Body of pancreas (tissue), 4 donors: ENCODE measurements around the gene EHBP1. TPM values are rescaled to one million over a fixed set of nuclear protein-coding genes. Genes with fewer than 3 reads are reported as not detected.
A peak's percentile ranks its signal among the peaks of the same experiment; 100 is the strongest.

ENCODE experiments used
- ATAC-seq: fragments of 150-250 bp; one replicate; pipeline ENCODE4 v1.9.1; 2016
- DNase-seq, 4 donors: peaks; one replicate each; pipeline ENCODE4 v3.0.0-alpha.2; 2019
- H3K27ac ChIP-seq, 4 donors: fragments of 200-600 bp; sonication (generic); 1 replicate in 3 of 4; 2 replicates in 1 of 4; pipeline versions ENCODE4 v1.5.1 to v1.6.1; 2016 to 2019; ENCODE audit warnings: mild to moderate bottlenecking in 1 of 4, mixed read lengths in 1 of 4, moderate library complexity in 1 of 4
- H3K27me3 ChIP-seq, 2 donors: fragments of 200-600 bp; sonication (generic); one replicate each; pipeline ENCODE4 v1.6.0; 2016; ENCODE audit warnings: mild to moderate bottlenecking in 1 of 2
- H3K36me3 ChIP-seq, 2 donors: fragments of 200-600 bp; sonication (generic); replicated peaks in 1 of 2; 2 replicates each; pipeline ENCODE4 v1.5.1; 2016; ENCODE audit warnings: low read depth in 2 of 2; ENCODE audit not compliant: insufficient read depth in 1 of 2
- H3K4me1 ChIP-seq: fragments of 200-600 bp; sonication (generic); one replicate; pipeline ENCODE4 v1.6.0; 2016
- H3K4me3 ChIP-seq, 2 donors: fragments of 200-600 bp; sonication (generic); 1 replicate in 1 of 2; 2 replicates in 1 of 2; pipeline ENCODE4 v1.5.1; 2016 to 2019
- H3K9me3 ChIP-seq, 3 donors: fragments of 200-600 bp; sonication (generic); 1 replicate in 2 of 3; 2 replicates in 1 of 3; pipeline ENCODE4 v1.5.1; 2016
- CTCF ChIP-seq, 7 experiments: fragments of 450-650 bp in 4 of 7; fragments of 200-600 bp in 3 of 7; sonication (generic) in 3 of 7; IDR thresholded peaks; one replicate each; pipeline ENCODE4 v1.5.1; 2016 to 2019; ENCODE audit warnings: antibody characterized with exemption in 7 of 7
- POLR2A ChIP-seq, 3 donors: fragments of 450-650 bp; IDR thresholded peaks; one replicate each; pipeline ENCODE4 v1.6.1; 2016; ENCODE audit warnings: antibody characterized with exemption in 3 of 3, mild to moderate bottlenecking in 2 of 3
- WGBS, 2 donors: methylation state at CpG; one replicate each; pipeline ENCODE4 v1.1.5; 2017; 5-methylcytosine and 5-hydroxymethylcytosine counted together
- intact Hi-C: fragments of 100-400 bp; cut with DNase I; formaldehyde crosslinking; loops from one replicate; pipeline ENCODE4 v1.15.1; 2023
- total RNA-seq, 2 donors: library from RNA; depleted of rRNA; stranded (reverse); fragments of >200 nt; gene quantifications; one replicate each; pipeline ENCODE4 v1.1.0, GENCODE V29; 2016

The EHBP1 gene
- total RNA-seq, 2 donors from 2014 or later = 43.6 to 45.8 TPM

DNA sequence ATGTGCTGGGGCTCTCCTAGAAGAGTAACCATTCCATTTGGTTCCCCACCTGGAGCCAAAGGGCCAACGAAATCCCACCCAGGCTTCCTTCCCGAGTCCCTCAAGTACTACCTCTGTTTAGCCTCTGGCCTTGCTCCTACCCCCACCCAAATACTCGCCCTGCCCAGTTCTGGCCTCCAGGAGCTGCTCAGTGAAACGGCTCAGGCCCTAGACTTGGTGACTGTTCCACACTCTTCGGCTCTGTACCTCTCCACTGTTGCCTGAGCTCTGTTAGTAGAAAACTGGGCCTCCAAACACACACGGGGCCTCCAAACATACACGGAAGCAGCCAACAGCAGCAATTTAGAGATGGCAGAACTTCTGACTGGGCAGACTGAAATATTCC lies 349.3 kb downstream of the EHBP1 start:
- peaks cover 54% of the 10 kb centered on the region for H3K4me1 ChIP-seq
- WGBS, 2 donors = 56 to 61% methylated on average over 7 of the region's 7 CpGs
- H3K36me3 ChIP-seq = no peaks in the 10 kb centered on the region
- intact Hi-C loops = no loop called here
- ATAC-seq (no peak), DNase-seq (no peak)
- H3K27me3 ChIP-seq = peaks cover 0 to 39% of the 10 kb centered on the region in 2 donors
- TF ChIP-seq CTCF (IDR thresholded peaks at IDR 0.05) (no peak), POLR2A (IDR thresholded peaks at IDR 0.05) (no peak)
- H3K27ac ChIP-seq = no peak overlapping the region
- no peak overlapping the region for H3K4me3 ChIP-seq
- H3K9me3 ChIP-seq = no peaks in the 10 kb centered on the region

- 33 to 68% methylated on average over 59 to 63 of the region's 63 CpGs for WGBS, 2 donors
- ATAC-seq (no peak), DNase-seq (peak in 1 of 4 donors; percentile 12)
- TF ChIP-seq POLR2A (IDR thresholded peaks at IDR 0.05) = no peak
- no peak for TF ChIP-seq CTCF (IDR thresholded peaks at IDR 0.05)
- intact Hi-C loops = no loop called here
- Histone ChIP-seq H3K27ac (no peak overlapping the region), H3K27me3 (peaks cover 0 to 44% of the 10 kb centered on the region in 2 donors), H3K4me1 (peaks cover 51% of the 10 kb centered on the region), H3K4me3 (no peak overlapping the region), H3K9me3 (no peaks in the 10 kb centered on the region), H3K36me3 (no peaks in the 10 kb centered on the region)
These were observed 350.0 kb downstream of the EHBP1 start for GRCh38 chr2:63055226-63056106.

GRCh38 chr2:63056107-63057050 lies 350.9 kb downstream of the EHBP1 start:
- Histone ChIP-seq H3K27ac (no peak overlapping the region), H3K36me3 (no peaks in the 10 kb centered on the region), H3K4me3 (no peak overlapping the region), H3K27me3 (peaks cover 0 to 53% of the 10 kb centered on the region in 2 donors), H3K9me3 (no peaks in the 10 kb centered on the region), H3K4me1 (peaks cover 45% of the 10 kb centered on the region)
- WGBS, 2 donors = 21 to 53% methylated on average over 49 of the region's 49 CpGs
- intact Hi-C loops = no loop called here
- ATAC-seq = no peak
- no peak for TF ChIP-seq POLR2A (IDR thresholded peaks at IDR 0.05)
- no peak for TF ChIP-seq CTCF (IDR thresholded peaks at IDR 0.05)
- DNase-seq = no peak

DNA sequence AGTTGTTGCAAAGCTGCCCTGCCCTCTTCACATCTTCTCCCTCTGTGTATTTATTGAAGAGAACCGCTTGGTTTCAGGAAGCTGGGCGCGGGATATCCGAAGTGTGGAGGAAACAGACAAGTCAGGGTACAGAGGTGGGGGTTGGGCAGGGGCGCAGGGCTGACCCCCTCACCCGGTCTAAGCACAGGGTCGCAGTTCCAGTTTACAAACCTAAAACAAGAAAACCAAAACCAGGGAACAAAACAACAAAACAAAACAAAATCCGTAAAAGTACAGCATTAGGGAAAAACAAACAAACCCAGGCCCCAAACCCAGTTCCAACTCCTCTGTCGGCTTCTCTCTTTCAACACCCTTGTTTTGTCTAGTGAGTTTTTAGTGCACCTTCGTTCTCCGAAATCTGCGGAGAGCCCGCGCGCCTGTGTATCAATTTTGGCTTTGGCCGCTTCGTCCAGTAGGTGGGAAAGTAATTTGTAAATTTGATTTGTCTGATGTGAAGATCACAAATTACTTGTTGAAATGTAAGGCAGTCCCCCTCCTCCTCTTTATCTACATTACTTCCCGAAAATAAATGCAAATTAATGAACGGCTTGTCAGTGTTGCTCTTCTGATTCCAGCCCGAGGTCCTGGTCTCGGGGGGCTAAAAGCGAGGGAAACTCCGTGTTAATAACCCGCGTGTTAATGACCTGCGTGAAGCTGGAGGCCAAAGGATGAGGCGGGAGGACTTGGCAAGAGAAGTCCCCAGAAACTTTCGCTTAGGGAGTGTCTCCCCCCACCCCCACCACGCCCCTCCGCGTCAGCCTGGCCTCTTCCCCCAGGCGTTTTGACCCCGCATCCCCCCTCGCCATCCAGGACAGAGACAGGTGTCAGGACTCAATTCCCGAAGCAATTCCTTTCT lies 352.0 kb downstream of the EHBP1 start:
- H3K4me3 ChIP-seq = no peak overlapping the region
- H3K27ac ChIP-seq = no peak overlapping the region
- intact Hi-C loops = no loop called here
- no peak for DNase-seq
- 20 to 27% methylated on average over 35 of the region's 35 CpGs for WGBS, 2 donors
- ATAC-seq = no peak
- no peaks in the 10 kb centered on the region for H3K36me3 ChIP-seq
- H3K27me3 ChIP-seq = peaks cover 0 to 59% of the 10 kb centered on the region in 2 donors
- no peak for TF ChIP-seq POLR2A (IDR thresholded peaks at IDR 0.05)
- TF ChIP-seq CTCF (IDR thresholded peaks at IDR 0.05) = no peak
- H3K9me3 ChIP-seq = no peaks in the 10 kb centered on the region
- peaks cover 42% of the 10 kb centered on the region for H3K4me1 ChIP-seq
